GM21786 (cell line): Measurements from ENCODE around the gene GCK.

Source experiments
- ATAC-seq: cut with Tn5 transposase; IDR thresholded peaks from one replicate; pipeline ENCODE4 v1.9.1; 2021; ENCODE audit not compliant: unreplicated experiment

The GCK gene

GRCh38 chr7:44189286-44189992 is at the start of gene GCK:
Gene GCK (minus strand): TSS chr7:44189439. CDS start chr7:44188953, 486 bp downstream.
- ATAC-seq = no peak

- no peak for ATAC-seq
Observed at GRCh38 chr7:44238116-44238695, 49.0 kb upstream of the GCK start.

- no peak for ATAC-seq
Observed at GRCh38 chr7:44237696-44238095, 48.5 kb upstream of the GCK start.

GRCh38 chr7:44236333-44236728 is 47.1 kb upstream of the GCK start:
- ATAC-seq = no peak

GRCh38 chr7:44235582-44236332 is 46.5 kb upstream of the GCK start:
- no peak for ATAC-seq

- no peak for ATAC-seq
Observed at GRCh38 chr7:44235066-44235465, 45.8 kb upstream of the GCK start.

- ATAC-seq = no peak
Observed at GRCh38 chr7:44232901-44233715, 43.9 kb upstream of the GCK start.

GRCh38 chr7:44232396-44232795 is 43.2 kb upstream of the GCK start:
- ATAC-seq = no peak

- ATAC-seq = no peak
Observed at GRCh38 chr7:44231088-44231487, 41.8 kb upstream of the GCK start.

- ATAC-seq = no peak
Observed at GRCh38 chr7:44230286-44230685, 41.0 kb upstream of the GCK start.

- no peak for ATAC-seq
Observed at GRCh38 chr7:44229546-44230105, 40.4 kb upstream of the GCK start.

GRCh38 chr7:44228571-44229350 is 39.5 kb upstream of the GCK start:
- ATAC-seq = no peak

- ATAC-seq = no peak
Observed at GRCh38 chr7:44227911-44228310, 38.7 kb upstream of the GCK start.

GRCh38 chr7:44226396-44226753 is 37.1 kb upstream of the GCK start:
- ATAC-seq = no peak

- ATAC-seq = no peak
Observed at GRCh38 chr7:44225566-44226395, 36.5 kb upstream of the GCK start.

- no peak for ATAC-seq
Observed at GRCh38 chr7:44224974-44225565, 35.8 kb upstream of the GCK start.

GRCh38 chr7:44224080-44224973 is 35.1 kb upstream of the GCK start:
- ATAC-seq = no peak
